Fibroblast of mammary gland (primary cell): ENCODE measurements around the gene MAPRE2.

ENCODE experiments used
- DNase-seq: peaks from one replicate; pipeline ENCODE4 v3.0.0-alpha.2; 2010; ENCODE audit warnings: low read depth
- H3K4me3 ChIP-seq: 2 replicates; pipeline ENCODE4 v1.5.1; 2011; ENCODE audit warnings: low read depth, mild to moderate bottlenecking, low read length, moderate library complexity; ENCODE audit not compliant: control insufficient read depth
- CTCF ChIP-seq: conservative IDR thresholded peaks from 2 replicates; pipeline ENCODE4 v1.5.1; 2011; ENCODE audit warnings: low read depth, low read length, inconsistent platforms; ENCODE audit not compliant: control insufficient read depth, insufficient read depth

Gene MAPRE2

GRCh38 chr18:35183886-35184285 lies 142.7 kb downstream of the MAPRE2 start:
- H3K4me3 ChIP-seq, result no peak overlapping the region
- DNase-seq, result no peak
- TF ChIP-seq CTCF, result no peak

- no peak for TF ChIP-seq CTCF
- peak; percentile 16 for DNase-seq
- no peak overlapping the region for H3K4me3 ChIP-seq
These were observed 144.6 kb downstream of the MAPRE2 start for GRCh38 chr18:35185771-35186170.

- H3K4me3 ChIP-seq, result no peak overlapping the region
- no peak for TF ChIP-seq CTCF
- no peak for DNase-seq
These were observed 145.2 kb downstream of the MAPRE2 start for GRCh38 chr18:35186291-35187034.

GRCh38 chr18:35189510-35189909 lies 148.3 kb downstream of the MAPRE2 start:
- TF ChIP-seq CTCF, result no peak
- H3K4me3 ChIP-seq, result no peak overlapping the region
- DNase-seq, result peak; percentile 17

- H3K4me3 ChIP-seq, result no peak overlapping the region
- no peak for DNase-seq
- TF ChIP-seq CTCF, result no peak
These were observed 149.9 kb downstream of the MAPRE2 start for GRCh38 chr18:35190948-35191697.

GRCh38 chr18:35191698-35192025 lies 150.4 kb downstream of the MAPRE2 start:
- no peak for TF ChIP-seq CTCF
- DNase-seq, result no peak
- no peak overlapping the region for H3K4me3 ChIP-seq
